DOHH2 (cell line): Measurements from ENCODE around the gene GAPDHS.

Experiments used
- H3F3A ChIP-seq: fragments of 200-600 bp; sonication (generic), shearing (Covaris generic); 2 replicates; pipeline ENCODE4 v1.6.0; 2016; ENCODE audit warnings: antibody characterized with exemption, mild to moderate bottlenecking; ENCODE audit not compliant: control insufficient read depth, insufficient read depth
- H3K27ac ChIP-seq: fragments of 200-600 bp; sonication (generic); 2 replicates; pipeline ENCODE4 v1.5.1; 2014; ENCODE audit warnings: low read depth, mild to moderate bottlenecking, low read length, moderate library complexity
- H3K27me3 ChIP-seq: fragments of 200-600 bp; sonication (generic); 2 replicates; pipeline ENCODE4 v1.6.1; 2014; ENCODE audit warnings: mild to moderate bottlenecking, low read length, mixed read lengths; ENCODE audit not compliant: control insufficient read depth
- H3K36me3 ChIP-seq: fragments of 200-600 bp; sonication (generic); 2 replicates; pipeline ENCODE4 v1.6.1; 2014; ENCODE audit warnings: mild to moderate bottlenecking, low read length, moderate library complexity, mixed read lengths; ENCODE audit not compliant: control insufficient read depth
- H3K4me1 ChIP-seq: fragments of 200-600 bp; sonication (generic); 2 replicates; pipeline ENCODE4 v1.6.1; 2014; ENCODE audit warnings: mild to moderate bottlenecking, low read length, mixed read lengths; ENCODE audit not compliant: control insufficient read depth
- H3K4me2 ChIP-seq: fragments of 200-600 bp; sonication (generic); 2 replicates; pipeline ENCODE4 v1.6.0; 2014; ENCODE audit warnings: mild to moderate bottlenecking, low read length, moderate library complexity
- H3K4me3 ChIP-seq: fragments of 200-600 bp; sonication (generic); 2 replicates; pipeline ENCODE4 v1.5.1; 2014; ENCODE audit warnings: mild to moderate bottlenecking, low read length, mixed read lengths
- H3K79me2 ChIP-seq: fragments of 200-600 bp; sonication (generic); 2 replicates; pipeline ENCODE4 v1.6.1; 2014; ENCODE audit warnings: mild to moderate bottlenecking, low read length, mixed read lengths; ENCODE audit not compliant: control insufficient read depth
- H3K9me2 ChIP-seq: fragments of 200-600 bp; sonication (generic); replicated peaks from 2 replicates; pipeline ENCODE4 v1.6.1; 2014; ENCODE audit warnings: mild to moderate bottlenecking, low read length, mixed read lengths; ENCODE audit not compliant: control insufficient read depth
- H3K9me3 ChIP-seq: fragments of 200-600 bp; sonication (generic); 2 replicates; pipeline ENCODE4 v1.6.1; 2014; ENCODE audit warnings: antibody characterized with exemption, low read length, mixed read lengths; ENCODE audit not compliant: control insufficient read depth, insufficient read depth
- H4K20me1 ChIP-seq: fragments of 200-600 bp; sonication (generic); 2 replicates; pipeline ENCODE4 v1.6.0; 2014; ENCODE audit warnings: low read depth, mild to moderate bottlenecking, antibody characterized with exemption, low read length, moderate library complexity; ENCODE audit not compliant: control insufficient read depth, insufficient read depth
- CTCF ChIP-seq: fragments of 200-600 bp; sonication (generic); IDR thresholded peaks from one replicate; pipeline ENCODE4 v1.5.1; 2014; ENCODE audit warnings: antibody characterized with exemption, mild to moderate bottlenecking, low read depth, low read length; ENCODE audit not compliant: poor library complexity, severe bottlenecking
- EZH2phosphoT487 ChIP-seq: fragments of 200-600 bp; sonication (generic); IDR thresholded peaks from 2 replicates; pipeline ENCODE4 v1.6.1; 2017; ENCODE audit warnings: borderline replicate concordance, mild to moderate bottlenecking, antibody characterized with exemption, low read length, moderate library complexity, mixed read lengths

Gene GAPDHS

GRCh38 chr19:35497406-35497805, 35.9 kb upstream of the GAPDHS start:
- peaks cover 16% of the 10 kb centered on the region for H3K27me3 ChIP-seq
- no peak overlapping the region for H3K4me3 ChIP-seq
- H3K36me3 ChIP-seq, result peaks cover 7% of the 10 kb centered on the region; the same call in 1 of the 2 replicates
- no peaks in the 10 kb centered on the region for H3K9me2 ChIP-seq
- TF ChIP-seq CTCF (no peak), EZH2phosphoT487 (no peak)
- H3K4me1 ChIP-seq, result peaks cover 49% of the 10 kb centered on the region
- no peaks in the 10 kb centered on the region for H3K79me2 ChIP-seq
- H3K4me2 ChIP-seq, result no peak overlapping the region
- no peaks in the 10 kb centered on the region for H4K20me1 ChIP-seq
- H3F3A ChIP-seq, result peaks cover 9% of the 10 kb centered on the region; the same call in 1 of the 2 replicates
- no peaks in the 10 kb centered on the region for H3K9me3 ChIP-seq
- no peak overlapping the region for H3K27ac ChIP-seq

GRCh38 chr19:35498220-35498619, 35.0 kb upstream of the GAPDHS start:
- Histone ChIP-seq H4K20me1 (no peaks in the 10 kb centered on the region), H3K4me2 (no peak overlapping the region), H3K4me1 (peaks cover 57% of the 10 kb centered on the region), H3K36me3 (peaks cover 7% of the 10 kb centered on the region; the same call in 1 of the 2 replicates), H3K9me3 (no peaks in the 10 kb centered on the region), H3F3A (peaks cover 9% of the 10 kb centered on the region; the same call in 1 of the 2 replicates), H3K9me2 (no peaks in the 10 kb centered on the region), H3K4me3 (no peak overlapping the region), H3K27me3 (peaks cover 8% of the 10 kb centered on the region; the same call in 1 of the 2 replicates), H3K79me2 (no peaks in the 10 kb centered on the region), H3K27ac (no peak overlapping the region)
- TF ChIP-seq EZH2phosphoT487, result no peak
- no peak for TF ChIP-seq CTCF

GRCh38 chr19:35498984-35499527, 34.2 kb upstream of the GAPDHS start:
- Histone ChIP-seq H3K27ac (no peak overlapping the region), H3F3A (peaks cover 9% of the 10 kb centered on the region; the same call in 1 of the 2 replicates), H4K20me1 (no peaks in the 10 kb centered on the region), H3K9me3 (no peaks in the 10 kb centered on the region), H3K4me1 (peaks cover 62% of the 10 kb centered on the region), H3K27me3 (peaks cover 7% of the 10 kb centered on the region; the same call in 1 of the 2 replicates), H3K4me3 (no peak overlapping the region), H3K79me2 (no peaks in the 10 kb centered on the region), H3K9me2 (no peaks in the 10 kb centered on the region), H3K36me3 (peaks cover 7% of the 10 kb centered on the region; the same call in 1 of the 2 replicates), H3K4me2 (no peak overlapping the region)
- TF ChIP-seq CTCF (no peak), EZH2phosphoT487 (no peak)
